Suprapubic skin (tissue), 4 donors: ENCODE results near the gene PCMTD2. TPM values are rescaled to one million over a fixed set of nuclear protein-coding genes. Genes with fewer than 3 reads are reported as not detected.

Source experiments
- DNase-seq, 2 donors: peaks; one replicate each; pipeline ENCODE4 v3.0.0-alpha.2; 2019; ENCODE audit warnings: low spot score in 2 of 2
- H3K27ac ChIP-seq: fragments of 200-600 bp; sonication (generic); one replicate; pipeline ENCODE4 v1.5.1; 2019
- H3K27me3 ChIP-seq: fragments of 200-600 bp; sonication (generic); one replicate; pipeline ENCODE4 v1.5.1; 2019
- H3K36me3 ChIP-seq: fragments of 200-600 bp; sonication (generic); one replicate; pipeline ENCODE4 v1.5.1; 2019
- H3K4me1 ChIP-seq: fragments of 200-600 bp; sonication (generic); one replicate; pipeline ENCODE4 v1.5.1; 2019
- H3K4me3 ChIP-seq: fragments of 200-600 bp; sonication (generic); one replicate; pipeline ENCODE4 v1.5.1; 2019; ENCODE audit warnings: mild to moderate bottlenecking
- H3K9me3 ChIP-seq: fragments of 200-600 bp; sonication (generic); one replicate; pipeline ENCODE4 v1.5.1; 2019
- EP300 ChIP-seq: sonication (generic); formaldehyde crosslinking; IDR thresholded peaks from one replicate; pipeline ENCODE4 v1.6.1; 2017; ENCODE audit warnings: antibody characterized with exemption
- POLR2A ChIP-seq, 2 donors: fragments of 450-650 bp; IDR thresholded peaks; one replicate each; pipeline ENCODE4 v1.6.1; 2017; ENCODE audit warnings: antibody characterized with exemption in 2 of 2, mild to moderate bottlenecking in 2 of 2, moderate library complexity in 2 of 2
- POLR2AphosphoS5 ChIP-seq, 3 donors: sonication (generic); formaldehyde crosslinking; IDR thresholded peaks; one replicate each; pipeline ENCODE4 v1.6.1; 2017; ENCODE audit warnings: antibody characterized with exemption in 3 of 3
- WGBS: methylation state at CpG from one replicate; pipeline ENCODE4 v1.1.5; 2018; 5-methylcytosine and 5-hydroxymethylcytosine counted together
- total RNA-seq, 4 donors: library from RNA; depleted of rRNA; stranded (reverse); fragments of >200 nt; gene quantifications; one replicate each; pipeline ENCODE4 v1.1.0, GENCODE V29; 2016
- TF ChIP-seq, protein P1 (sequence below), 2 donors: fragments of 200-600 bp in 1 of 2; fragments of 450-650 bp in 1 of 2; sonication (generic) in 1 of 2; IDR thresholded peaks; one replicate each; pipeline ENCODE4 v1.5.1; 2016 to 2019; ENCODE audit warnings: antibody characterized with exemption in 2 of 2, mild to moderate bottlenecking in 1 of 2, moderate library complexity in 1 of 2

The PCMTD2 gene
- total RNA-seq, 4 donors from 2014 or later = 102 to 245 (median 147) TPM

DNA sequence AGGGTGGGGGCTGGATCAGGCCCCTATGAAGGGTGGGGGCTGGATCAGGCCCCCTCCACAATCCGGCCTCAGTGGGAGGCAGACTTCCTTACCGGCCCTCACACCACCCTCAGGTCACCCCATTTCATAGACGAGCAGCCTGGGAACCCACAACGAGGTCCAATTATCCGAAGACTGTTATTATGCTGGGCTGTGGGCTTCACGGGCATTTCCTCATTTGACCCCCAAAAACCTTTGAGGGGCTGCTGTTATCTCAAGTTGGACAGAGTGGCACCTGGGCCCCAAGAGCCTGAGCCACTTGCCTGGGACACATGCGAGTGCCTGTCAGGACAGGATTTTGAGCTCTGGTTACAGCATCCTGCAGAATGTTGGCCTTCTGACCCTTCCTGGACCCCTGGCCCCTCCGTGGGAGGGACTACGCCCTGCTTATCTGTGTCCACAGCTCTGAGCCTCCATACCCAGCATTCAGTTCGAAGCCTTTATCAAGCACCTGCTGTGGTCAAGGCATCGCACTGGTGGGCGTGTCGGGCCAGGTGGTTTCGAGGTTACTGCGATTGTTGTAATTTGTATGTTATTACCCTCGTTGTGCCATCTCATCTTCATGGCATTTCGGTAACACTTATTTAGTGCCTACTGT is 34.5 kb upstream of the PCMTD2 start:
- no peak overlapping the region for H3K4me3 ChIP-seq
- peaks cover 37% of the 10 kb centered on the region for H3K27me3 ChIP-seq
- no peak for DNase-seq
- H3K9me3 ChIP-seq = no peaks in the 10 kb centered on the region
- H3K36me3 ChIP-seq = no peaks in the 10 kb centered on the region
- WGBS = 83% methylated on average over 15 of the region's 17 CpGs
- TF ChIP-seq EP300 (no peak), POLR2A (IDR thresholded peaks at IDR 0.05) (no peak), POLR2AphosphoS5 (IDR thresholded peaks at IDR 0.05) (no peak)
- TF ChIP-seq, protein P1, sequence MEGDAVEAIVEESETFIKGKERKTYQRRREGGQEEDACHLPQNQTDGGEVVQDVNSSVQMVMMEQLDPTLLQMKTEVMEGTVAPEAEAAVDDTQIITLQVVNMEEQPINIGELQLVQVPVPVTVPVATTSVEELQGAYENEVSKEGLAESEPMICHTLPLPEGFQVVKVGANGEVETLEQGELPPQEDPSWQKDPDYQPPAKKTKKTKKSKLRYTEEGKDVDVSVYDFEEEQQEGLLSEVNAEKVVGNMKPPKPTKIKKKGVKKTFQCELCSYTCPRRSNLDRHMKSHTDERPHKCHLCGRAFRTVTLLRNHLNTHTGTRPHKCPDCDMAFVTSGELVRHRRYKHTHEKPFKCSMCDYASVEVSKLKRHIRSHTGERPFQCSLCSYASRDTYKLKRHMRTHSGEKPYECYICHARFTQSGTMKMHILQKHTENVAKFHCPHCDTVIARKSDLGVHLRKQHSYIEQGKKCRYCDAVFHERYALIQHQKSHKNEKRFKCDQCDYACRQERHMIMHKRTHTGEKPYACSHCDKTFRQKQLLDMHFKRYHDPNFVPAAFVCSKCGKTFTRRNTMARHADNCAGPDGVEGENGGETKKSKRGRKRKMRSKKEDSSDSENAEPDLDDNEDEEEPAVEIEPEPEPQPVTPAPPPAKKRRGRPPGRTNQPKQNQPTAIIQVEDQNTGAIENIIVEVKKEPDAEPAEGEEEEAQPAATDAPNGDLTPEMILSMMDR (IDR thresholded peaks at IDR 0.05) = no peak
- H3K4me1 ChIP-seq = peaks cover 17% of the 10 kb centered on the region
- H3K27ac ChIP-seq = no peak overlapping the region

DNA sequence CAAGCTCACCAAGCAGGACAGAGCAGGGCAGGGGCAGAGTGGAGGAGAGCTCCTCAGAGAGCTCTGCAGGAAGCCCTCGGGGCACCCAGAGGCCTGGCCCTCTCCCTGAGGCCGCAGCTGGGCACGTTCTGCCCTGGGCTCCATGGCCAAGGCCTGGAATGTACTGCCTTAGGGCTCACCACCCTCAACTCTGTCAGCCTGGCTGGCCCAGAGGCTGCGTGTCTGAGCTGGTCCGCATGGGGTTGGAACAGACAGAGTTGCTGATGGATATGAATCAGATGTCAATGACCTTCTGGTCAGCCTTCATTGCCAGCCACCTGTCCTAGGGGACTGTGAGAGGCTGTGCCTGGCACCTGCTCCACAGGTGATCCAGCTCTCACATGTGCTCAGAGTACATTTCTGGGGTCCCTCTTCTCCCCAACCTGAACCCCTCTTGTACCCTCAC is 33.2 kb upstream of the PCMTD2 start:
- Histone ChIP-seq H3K27me3 (peaks cover 37% of the 10 kb centered on the region), H3K27ac (no peak overlapping the region), H3K9me3 (no peaks in the 10 kb centered on the region), H3K4me1 (peaks cover 17% of the 10 kb centered on the region), H3K4me3 (no peak overlapping the region), H3K36me3 (no peaks in the 10 kb centered on the region)
- TF ChIP-seq POLR2A (IDR thresholded peaks at IDR 0.05) = no peak
- TF ChIP-seq POLR2AphosphoS5 (IDR thresholded peaks at IDR 0.05) = no peak
- TF ChIP-seq, protein P1 (IDR thresholded peaks at IDR 0.05) = no peak
- no peak for TF ChIP-seq EP300
- WGBS = 63% methylated on average over 3 of the region's 5 CpGs
- no peak for DNase-seq

DNA sequence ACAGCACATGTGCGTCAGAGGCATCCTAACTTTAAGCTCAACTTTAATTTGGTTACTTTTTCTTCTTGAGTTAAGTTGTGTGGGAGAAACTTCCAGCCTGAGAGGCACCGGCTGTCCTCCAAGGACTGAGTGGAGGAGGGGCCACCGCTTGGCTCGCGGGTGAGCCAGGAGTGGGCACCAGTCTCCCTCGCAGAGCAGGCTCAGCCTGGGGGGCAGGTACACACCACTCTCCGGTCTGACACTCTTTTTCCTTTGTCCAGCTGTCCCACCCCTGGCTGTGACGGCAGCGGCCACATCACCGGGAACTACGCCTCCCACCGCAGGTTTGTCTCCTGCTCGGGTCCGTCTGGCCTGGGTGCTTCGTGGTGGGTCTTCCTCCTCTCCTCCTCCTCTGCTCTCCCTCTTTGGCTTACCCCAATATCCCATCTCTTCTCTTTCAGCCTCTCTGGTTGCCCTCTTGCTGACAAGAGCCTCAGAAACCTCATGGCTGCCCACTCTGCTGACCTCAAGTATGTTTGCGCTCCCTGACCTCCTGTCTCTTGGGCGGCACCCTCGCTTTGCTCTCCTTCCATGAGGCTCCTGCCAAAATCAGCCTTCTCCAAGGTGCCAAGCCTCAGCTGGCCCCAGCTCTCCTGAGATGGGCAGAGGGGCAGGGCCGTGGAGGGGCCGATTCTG is 32.6 kb upstream of the PCMTD2 start:
- no peaks in the 10 kb centered on the region for H3K9me3 ChIP-seq
- peaks cover 11% of the 10 kb centered on the region for H3K4me1 ChIP-seq
- no peaks in the 10 kb centered on the region for H3K36me3 ChIP-seq
- H3K27ac ChIP-seq = no peak overlapping the region
- no peak for DNase-seq
- no peak for TF ChIP-seq POLR2AphosphoS5 (IDR thresholded peaks at IDR 0.05)
- TF ChIP-seq, protein P1 (IDR thresholded peaks at IDR 0.05) = no peak
- TF ChIP-seq EP300 = no peak
- TF ChIP-seq POLR2A (IDR thresholded peaks at IDR 0.05) = no peak
- 72% methylated on average over 20 of the region's 20 CpGs for WGBS
- peaks cover 37% of the 10 kb centered on the region for H3K27me3 ChIP-seq
- H3K4me3 ChIP-seq = no peak overlapping the region

DNA sequence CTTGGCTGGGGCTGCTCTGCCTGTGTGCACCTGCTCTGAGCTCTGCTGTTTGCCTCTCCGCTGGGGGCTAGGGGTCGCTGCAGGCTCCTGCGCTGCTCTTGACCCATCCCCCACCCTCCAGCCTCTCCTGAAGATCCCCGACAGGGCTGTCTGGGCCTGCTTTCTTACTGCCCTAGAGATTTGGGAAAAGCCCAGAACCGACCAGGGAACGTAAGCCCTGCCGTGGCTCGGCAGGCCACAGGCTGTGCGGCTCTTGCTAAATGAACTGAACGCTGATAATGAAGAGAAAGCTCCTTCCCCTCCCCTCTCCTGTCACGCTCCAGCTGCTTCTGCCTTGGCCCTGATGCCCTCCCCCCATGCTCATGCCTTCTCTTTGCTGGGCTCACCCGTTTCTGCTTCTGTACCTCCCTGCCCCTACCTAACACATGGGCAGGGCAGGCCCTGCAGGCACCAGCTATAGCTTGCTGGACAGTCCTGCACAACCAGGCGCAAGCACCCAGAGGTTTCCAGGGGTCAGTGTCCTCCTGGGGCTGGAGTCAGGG is 32.0 kb upstream of the PCMTD2 start:
- Histone ChIP-seq H3K27me3 (peaks cover 37% of the 10 kb centered on the region), H3K4me3 (no peak overlapping the region), H3K36me3 (no peaks in the 10 kb centered on the region), H3K27ac (no peak overlapping the region), H3K4me1 (peaks cover 9% of the 10 kb centered on the region), H3K9me3 (no peaks in the 10 kb centered on the region)
- TF ChIP-seq EP300 (no peak), POLR2AphosphoS5 (IDR thresholded peaks at IDR 0.05) (no peak), POLR2A (IDR thresholded peaks at IDR 0.05) (no peak)
- TF ChIP-seq, protein P1 (IDR thresholded peaks at IDR 0.05) = no peak
- DNase-seq = no peak
- 49% methylated on average over 10 of the region's 13 CpGs for WGBS
